ENCODE results near the gene RGSL1.

DNA sequence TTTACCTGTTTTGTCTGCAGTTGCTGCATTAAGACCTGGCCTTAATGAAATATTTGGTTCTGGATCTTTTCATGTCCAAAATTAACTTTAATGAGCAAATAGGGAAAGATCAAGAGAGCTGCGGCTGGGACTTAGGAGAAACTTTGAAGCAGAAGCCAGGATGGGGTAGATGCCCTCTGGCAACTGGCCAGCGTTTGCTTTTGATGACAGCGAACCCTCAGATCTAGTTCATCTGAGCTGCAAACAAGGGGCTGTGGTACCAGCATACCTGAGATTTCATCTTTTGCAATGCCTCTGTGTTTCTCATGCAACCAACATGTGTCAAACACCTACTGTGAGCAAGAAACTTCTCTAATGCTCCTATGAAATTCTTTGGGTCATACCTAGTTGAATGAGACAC is 36.5 kb upstream of the RGSL1 start:
- TF ChIP-seq, protein P1, sequence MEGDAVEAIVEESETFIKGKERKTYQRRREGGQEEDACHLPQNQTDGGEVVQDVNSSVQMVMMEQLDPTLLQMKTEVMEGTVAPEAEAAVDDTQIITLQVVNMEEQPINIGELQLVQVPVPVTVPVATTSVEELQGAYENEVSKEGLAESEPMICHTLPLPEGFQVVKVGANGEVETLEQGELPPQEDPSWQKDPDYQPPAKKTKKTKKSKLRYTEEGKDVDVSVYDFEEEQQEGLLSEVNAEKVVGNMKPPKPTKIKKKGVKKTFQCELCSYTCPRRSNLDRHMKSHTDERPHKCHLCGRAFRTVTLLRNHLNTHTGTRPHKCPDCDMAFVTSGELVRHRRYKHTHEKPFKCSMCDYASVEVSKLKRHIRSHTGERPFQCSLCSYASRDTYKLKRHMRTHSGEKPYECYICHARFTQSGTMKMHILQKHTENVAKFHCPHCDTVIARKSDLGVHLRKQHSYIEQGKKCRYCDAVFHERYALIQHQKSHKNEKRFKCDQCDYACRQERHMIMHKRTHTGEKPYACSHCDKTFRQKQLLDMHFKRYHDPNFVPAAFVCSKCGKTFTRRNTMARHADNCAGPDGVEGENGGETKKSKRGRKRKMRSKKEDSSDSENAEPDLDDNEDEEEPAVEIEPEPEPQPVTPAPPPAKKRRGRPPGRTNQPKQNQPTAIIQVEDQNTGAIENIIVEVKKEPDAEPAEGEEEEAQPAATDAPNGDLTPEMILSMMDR (conservative IDR thresholded peaks at IDR 0.05; ENCODE audit: low read length), result no peak
- TF ChIP-seq EZH2phosphoT487 (IDR thresholded peaks at IDR 0.05; ENCODE audit: borderline replicate concordance, low read depth, low read length), result no peak

Measured in OCI-LY7 (cell line).